ENCODE measurements around the gene MRPL24. TPM values are rescaled to one million over a fixed set of nuclear protein-coding genes. Genes with fewer than 3 reads are reported as not detected.

The MRPL24 gene
- total and polyA plus RNA-seq, 2 of the 8 experiments (the other 6 are each of a cell fraction or from before 2014, with no cell fraction given): 29.7 to 35.2 TPM

GRCh38 chr1:156703741-156704140, 37.1 kb downstream of the MRPL24 start:
- Histone ChIP-seq H3K9ac (replicated peaks in 1 of 4; ENCODE audit: extremely low read depth in 1 of 4, low read depth in 3 of 4, low read length in 3 of 4) (no peak overlapping the region; a peak in 1 of 7 replicates), H2BK15ac (ENCODE audit: low read length) (no peak overlapping the region), H3K27me3 (replicated peaks in 1 of 4; ENCODE audit: control insufficient read depth in 3 of 4, extremely low read depth in 1 of 4, insufficient read depth in 3 of 4, low read length in 3 of 4) (peaks cover 0 to 19% (median 8%) of the 10 kb centered on the region in 4 experiments; a peak in 4 of 7 replicates), H3K9me3 (ENCODE audit: insufficient read depth in 2 of 2, low read depth in 1 of 2, low read length in 1 of 2) (no peaks in the 10 kb centered on the region), H2BK120ac (replicated peaks; ENCODE audit: low read depth, low read length) (no peak overlapping the region), H2AFZ (ENCODE audit: low read length) (no peak overlapping the region), H3K4ac (replicated peaks; ENCODE audit: insufficient read length, low read depth, low read length) (no peak overlapping the region), H3K79me2 (ENCODE audit: control insufficient read depth in 1 of 2, insufficient read depth in 2 of 2, low read length in 2 of 2) (peaks cover 7 to 24% of the 10 kb centered on the region in 2 experiments; a peak in 2 of 4 replicates), H2BK5ac (ENCODE audit: low read depth, low read length) (no peak overlapping the region), H4K8ac (ENCODE audit: extremely low read depth, insufficient read depth, low read length) (no peak overlapping the region), H3K56ac (replicated peaks; ENCODE audit: insufficient read length, low read depth, low read length) (no peak overlapping the region), H3K14ac (ENCODE audit: insufficient read length) (no peak overlapping the region), H3K4me3 (ENCODE audit: extremely low read depth in 1 of 4, insufficient read depth in 2 of 4, low read depth in 3 of 4, low read length in 4 of 4) (peak overlapping the region; percentile 50 to 80 (median 70)), H3K79me1 (ENCODE audit: low read depth, low read length) (peaks cover 4% of the 10 kb centered on the region; the same call in 1 of the 2 replicates), H3K27ac (ENCODE audit: low read depth, low read length) (no peak overlapping the region), H3K4me2 (ENCODE audit: insufficient read depth in 1 of 2, low read depth in 2 of 2, low read length in 2 of 2) (peak overlapping the region; percentile 77 to 94), H3K23ac (ENCODE audit: insufficient read length) (no peak overlapping the region), H3K23me2 (ENCODE audit: low read depth, low read length) (peaks cover 31% of the 10 kb centered on the region; the same call in 1 of the 2 replicates), H4K91ac (replicated peaks; ENCODE audit: insufficient read length, low read length) (no peak overlapping the region), H3K18ac (ENCODE audit: extremely low read depth, low read length) (no peak overlapping the region), H3K36me3 (ENCODE audit: control insufficient read depth in 2 of 4, insufficient read depth in 4 of 4, low read length in 3 of 4) (peaks cover 12 to 34% (median 23%) of the 10 kb centered on the region in 4 experiments), H2BK12ac (ENCODE audit: low read depth, low read length) (no peak overlapping the region; the same call in 1 of the 2 replicates), H2AK5ac (ENCODE audit: low read depth, low read length) (no peak overlapping the region), H4K5ac (ENCODE audit: insufficient read length, low read depth, low read length) (no peak overlapping the region), H4K20me1 (replicated peaks in 1 of 2; ENCODE audit: control insufficient read depth in 1 of 2, insufficient read depth in 2 of 2, low read length in 2 of 2) (peaks cover 6 to 14% of the 10 kb centered on the region in 2 experiments), H2BK20ac (ENCODE audit: low read length) (no peak overlapping the region), H3K4me1 (replicated peaks in 1 of 4; ENCODE audit: control insufficient read depth in 3 of 4, insufficient read depth in 4 of 4, low read length in 3 of 4) (peaks cover 19 to 36% (median 25%) of the 10 kb centered on the region in 4 experiments)
- WGBS, 2 experiments (ENCODE audit: extremely low coverage in 1 of 2, insufficient coverage in 1 of 2, insufficient read length in 1 of 2, insufficient replicate concordance in 2 of 2, low coverage in 1 of 2, low lambda C conversion rate in 2 of 2, missing lambda C conversion rate in 1 of 2): 37% methylated on average over 4 of the region's 4 CpGs; no CpG with 5 or more reads in 1 of the 2 experiments
- TF ChIP-seq MAX (IDR thresholded peaks at IDR 0.05) (peak; percentile 74), USF2 (IDR thresholded peaks at IDR 0.05; ENCODE audit: low read length) (peak; percentile 30; the same call in 1 of the 2 replicates), NANOG (IDR thresholded peaks at IDR 0.05; ENCODE audit: insufficient read depth, low read depth, low read length, poor library complexity, severe bottlenecking) (peak; percentile 43), CTBP2 (IDR thresholded peaks at IDR 0.05; ENCODE audit: borderline replicate concordance, insufficient read depth, insufficient read length, low read length) (no peak), E2F6 (IDR thresholded peaks at IDR 0.05) (peak; percentile 33; the same call in 1 of the 2 replicates)
- ChIA-PET CTCF (ENCODE audit: partially characterized antibody) (interaction anchor here (0.9 to 66.0 kb wide), 11 partner anchors 2 to 729 kb away, joined by 3 to 4284 read pairs (median 4); partner anchors contain the start of genes CRABP2, HDGF, ISG20L2 and METTL25B), POLR2A (ENCODE audit: partially characterized antibody) (interaction anchor here (1.4 to 16.9 kb wide), 4 partner anchors 11 to 36 kb away, joined by 4 to 530 read pairs (median 100); partner anchors contain the start of genes ISG20L2, METTL25B and NES)
- DNase-seq (ENCODE audit: low read depth in 1 of 2, low spot score in 2 of 2) (no peak), FAIRE-seq (no peak)

Data from H1 (cell line).